ENCODE measurements around the gene C11orf87. TPM values are rescaled to one million over a fixed set of nuclear protein-coding genes. Genes with fewer than 3 reads are reported as not detected.

Gene C11orf87
- total RNA-seq = not detected

DNA sequence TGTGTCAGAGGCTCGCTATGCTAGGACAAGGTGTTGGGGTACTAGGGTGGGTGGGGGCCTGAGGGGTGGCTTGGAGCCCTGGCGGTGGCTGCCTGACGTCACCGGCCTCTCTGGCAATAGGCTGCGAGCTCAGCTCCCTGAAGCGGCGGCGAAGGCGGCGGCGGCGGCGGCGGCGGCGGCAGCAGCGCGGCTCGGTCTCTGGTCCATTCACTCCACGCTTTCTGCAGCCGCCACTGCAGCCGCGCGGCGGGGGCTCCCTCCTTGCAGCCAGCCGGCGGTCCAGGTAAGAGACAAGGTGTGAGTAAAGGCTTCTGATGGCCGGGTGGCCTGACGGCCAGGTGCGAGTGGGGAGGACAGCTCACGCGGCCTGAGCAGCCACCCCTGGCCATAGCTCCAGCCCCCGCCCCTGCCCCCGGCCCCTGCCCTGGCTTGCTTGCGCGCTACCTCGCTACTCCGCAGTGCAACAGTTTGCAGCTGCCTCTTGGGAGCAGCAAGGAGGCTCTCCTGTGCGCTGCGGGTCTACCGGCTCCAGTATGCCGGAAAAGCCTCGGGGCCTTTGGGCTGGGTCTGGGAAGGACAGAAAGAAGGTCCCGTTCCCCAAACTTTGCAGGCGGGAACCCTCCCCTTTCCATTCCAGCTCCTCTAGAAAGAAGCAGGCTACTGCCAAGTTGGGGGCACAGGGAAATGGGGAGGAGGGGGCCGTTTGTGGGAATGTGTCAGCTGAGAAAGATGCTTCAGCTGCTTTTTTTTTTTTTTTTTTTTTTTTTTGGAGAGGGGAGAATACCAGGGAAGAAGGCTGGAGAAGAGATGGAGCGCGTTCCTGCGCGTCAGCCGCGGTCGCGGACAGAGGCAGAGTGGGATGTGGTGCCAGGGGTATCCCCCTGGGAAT, at the start of gene C11orf87:
TSS of gene C11orf87 (plus strand) at position 210 of the 889 bp plus-strand sequence. CDS start 1,444 bp downstream, outside the sequence.
- Mint-ChIP-seq H3K27ac (no peak within 1 kb of the TSS), H3K4me1 (ENCODE audit: low read depth) (no peaks in the 10 kb centered on the region), H3K4me3 (no peak within 1 kb of the TSS), H3K9me3 (no peaks in the 10 kb centered on the region), H3K27me3 (ENCODE audit: low read depth) (peaks cover 34% of the 10 kb centered on the region), H3K36me3 (ENCODE audit: insufficient read depth in 2 of 2) (peaks cover 0 to 4% of the 10 kb centered on the region in 2 donors)
- DNase-seq (no peak), ATAC-seq (replicated peaks in 1 of 2) (no peak)

- Mint-ChIP-seq H3K27me3 (ENCODE audit: low read depth) (no peaks in the 10 kb centered on the region), H3K4me1 (ENCODE audit: low read depth) (no peaks in the 10 kb centered on the region), H3K27ac (no peak overlapping the region), H3K36me3 (ENCODE audit: insufficient read depth in 2 of 2) (no peaks in the 10 kb centered on the region), H3K4me3 (no peak overlapping the region), H3K9me3 (peaks cover 2 to 10% of the 10 kb centered on the region in 2 donors)
- no peak for DNase-seq
- no peak for ATAC-seq (replicated peaks in 1 of 2)
Observed at GRCh38 chr11:109374032-109374431, 48.0 kb upstream of the C11orf87 start.

- Mint-ChIP-seq H3K27me3 (ENCODE audit: low read depth) (no peaks in the 10 kb centered on the region), H3K36me3 (ENCODE audit: insufficient read depth in 2 of 2) (no peaks in the 10 kb centered on the region), H3K4me3 (no peak overlapping the region), H3K4me1 (ENCODE audit: low read depth) (no peaks in the 10 kb centered on the region), H3K9me3 (peaks cover 2 to 9% of the 10 kb centered on the region in 2 donors), H3K27ac (no peak overlapping the region)
- no peak for ATAC-seq (replicated peaks in 1 of 2)
- DNase-seq = no peak
Observed at GRCh38 chr11:109374441-109374840, 47.5 kb upstream of the C11orf87 start.

GRCh38 chr11:109377039-109377742, 44.8 kb upstream of the C11orf87 start:
- ATAC-seq (replicated peaks in 1 of 2) (no peak), DNase-seq (no peak)
- Mint-ChIP-seq H3K9me3 (peaks cover 2% of the 10 kb centered on the region in 2 donors), H3K27me3 (ENCODE audit: low read depth) (no peaks in the 10 kb centered on the region), H3K36me3 (ENCODE audit: insufficient read depth in 2 of 2) (no peaks in the 10 kb centered on the region), H3K4me1 (ENCODE audit: low read depth) (no peaks in the 10 kb centered on the region), H3K4me3 (no peak overlapping the region), H3K27ac (no peak overlapping the region)

- no peaks in the 10 kb centered on the region for H3K36me3 Mint-ChIP-seq (ENCODE audit: insufficient read depth in 2 of 2)
Observed at GRCh38 chr11:109378034-109378433, 44.0 kb upstream of the C11orf87 start.

DNA sequence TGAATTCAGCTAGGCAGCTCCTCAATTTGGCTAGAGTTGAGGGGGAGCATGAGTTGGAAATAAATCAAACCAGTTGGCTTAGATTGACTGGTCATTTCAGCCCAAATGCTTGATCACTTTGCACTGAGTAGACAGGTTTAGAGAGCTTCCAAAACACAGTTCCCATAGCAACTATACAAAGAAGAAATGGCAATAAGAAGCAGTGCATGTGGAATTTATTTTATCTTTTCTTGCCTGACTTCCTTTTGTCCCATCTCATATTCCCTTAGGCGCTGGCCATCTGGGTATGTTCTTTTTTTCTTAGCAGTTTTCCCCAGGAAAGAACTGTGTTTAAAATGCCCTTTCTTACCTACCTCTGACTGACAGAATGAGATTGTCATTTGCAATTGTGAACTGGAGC, 38.7 kb upstream of the C11orf87 start:
- no peaks in the 10 kb centered on the region for H3K4me1 Mint-ChIP-seq (ENCODE audit: low read depth)
- no peak overlapping the region for H3K27ac Mint-ChIP-seq
- no peak for ATAC-seq (replicated peaks in 1 of 2)
- H3K4me3 Mint-ChIP-seq = no peak overlapping the region
- no peaks in the 10 kb centered on the region for H3K27me3 Mint-ChIP-seq (ENCODE audit: low read depth)
- H3K36me3 Mint-ChIP-seq (ENCODE audit: insufficient read depth in 2 of 2) = no peaks in the 10 kb centered on the region
- no peak for DNase-seq
- peaks cover 2% of the 10 kb centered on the region in 2 donors for H3K9me3 Mint-ChIP-seq

More at GRCh38 chr11:109378034-109378433, 44.0 kb upstream of the C11orf87 start:
- Mint-ChIP-seq H3K9me3 (peaks cover 2% of the 10 kb centered on the region in 2 donors), H3K27ac (no peak overlapping the region), H3K4me1 (ENCODE audit: low read depth) (no peaks in the 10 kb centered on the region), H3K4me3 (no peak overlapping the region), H3K27me3 (ENCODE audit: low read depth) (no peaks in the 10 kb centered on the region)
- ATAC-seq (replicated peaks in 1 of 2) (no peak), DNase-seq (no peak)

- H3K27me3 Mint-ChIP-seq (ENCODE audit: low read depth) = no peaks in the 10 kb centered on the region
- no peaks in the 10 kb centered on the region for H3K4me1 Mint-ChIP-seq (ENCODE audit: low read depth)
- H3K9me3 Mint-ChIP-seq = no peaks in the 10 kb centered on the region
- no peaks in the 10 kb centered on the region for H3K36me3 Mint-ChIP-seq (ENCODE audit: insufficient read depth in 2 of 2)
- ATAC-seq (replicated peaks in 1 of 2) = no peak
- H3K27ac Mint-ChIP-seq = no peak overlapping the region
- no peak overlapping the region for H3K4me3 Mint-ChIP-seq
- DNase-seq = no peak
Observed at GRCh38 chr11:109384873-109385272, 37.1 kb upstream of the C11orf87 start.

DNA sequence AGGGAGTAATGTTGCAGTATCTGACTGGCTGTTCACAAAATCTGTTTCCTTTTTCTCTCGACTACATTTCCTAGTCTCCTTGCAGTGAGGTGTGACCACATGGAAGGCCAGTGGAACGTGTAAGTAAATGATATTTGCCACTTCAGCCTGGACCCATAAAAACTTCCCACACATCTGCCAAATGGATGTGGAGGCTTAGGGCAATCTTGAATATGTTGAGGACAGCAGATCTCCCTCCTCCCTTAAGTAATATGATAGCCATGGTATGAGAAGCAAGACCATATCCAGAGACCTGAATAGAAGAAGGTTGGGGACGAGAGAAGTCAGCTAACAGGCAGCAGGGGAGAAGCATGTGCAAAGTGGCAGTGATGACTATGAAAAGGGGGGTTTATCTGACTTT, 33.0 kb upstream of the C11orf87 start:
- Mint-ChIP-seq H3K36me3 (ENCODE audit: insufficient read depth in 2 of 2) (no peaks in the 10 kb centered on the region), H3K27me3 (ENCODE audit: low read depth) (no peaks in the 10 kb centered on the region), H3K4me1 (ENCODE audit: low read depth) (no peaks in the 10 kb centered on the region), H3K9me3 (peaks cover 2 to 3% of the 10 kb centered on the region in 2 donors), H3K27ac (no peak overlapping the region), H3K4me3 (no peak overlapping the region)
- no peak for DNase-seq
- no peak for ATAC-seq (replicated peaks in 1 of 2)

GRCh38 chr11:109390752-109391151, 31.2 kb upstream of the C11orf87 start:
- ATAC-seq (replicated peaks in 1 of 2) (no peak), DNase-seq (no peak)
- no peaks in the 10 kb centered on the region for H3K36me3 Mint-ChIP-seq (ENCODE audit: insufficient read depth in 2 of 2)
- H3K9me3 Mint-ChIP-seq = peaks cover 3 to 5% of the 10 kb centered on the region in 2 donors
- no peaks in the 10 kb centered on the region for H3K4me1 Mint-ChIP-seq (ENCODE audit: low read depth)
- H3K27me3 Mint-ChIP-seq (ENCODE audit: low read depth) = no peaks in the 10 kb centered on the region
- H3K27ac Mint-ChIP-seq = no peak overlapping the region
- no peak overlapping the region for H3K4me3 Mint-ChIP-seq

- Mint-ChIP-seq H3K4me3 (no peak overlapping the region), H3K4me1 (ENCODE audit: low read depth) (no peaks in the 10 kb centered on the region), H3K27ac (no peak overlapping the region), H3K9me3 (peaks cover 0 to under 1% of the 10 kb centered on the region in 2 donors), H3K27me3 (ENCODE audit: low read depth) (no peaks in the 10 kb centered on the region), H3K36me3 (ENCODE audit: insufficient read depth in 2 of 2) (no peaks in the 10 kb centered on the region)
- ATAC-seq (replicated peaks in 1 of 2) (no peak), DNase-seq (no peak)
Observed at GRCh38 chr11:109401545-109401944, 20.4 kb upstream of the C11orf87 start.

DNA sequence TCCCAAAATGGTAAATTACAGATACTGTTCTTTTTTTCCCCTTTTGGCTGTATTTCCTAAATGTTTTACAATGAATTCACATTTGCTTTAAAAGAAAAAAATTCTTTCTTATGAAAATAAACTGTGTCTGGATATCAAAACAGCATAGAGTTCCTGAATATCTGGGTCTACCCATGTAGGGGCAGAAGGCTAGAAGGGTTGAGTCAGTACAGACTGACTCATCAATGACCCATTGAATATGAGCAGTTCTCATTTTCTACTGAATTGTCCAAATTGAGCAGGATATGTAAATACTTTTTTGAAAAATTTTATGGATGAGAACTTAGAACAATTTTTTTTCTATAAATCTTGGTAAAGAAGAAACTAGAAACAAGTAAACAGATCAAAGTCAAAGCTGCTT, 16.3 kb upstream of the C11orf87 start:
- Mint-ChIP-seq H3K27me3 (ENCODE audit: low read depth) (no peaks in the 10 kb centered on the region), H3K36me3 (ENCODE audit: insufficient read depth in 2 of 2) (no peaks in the 10 kb centered on the region), H3K4me3 (no peak overlapping the region), H3K27ac (no peak overlapping the region), H3K9me3 (peaks cover 0 to 2% of the 10 kb centered on the region in 2 donors), H3K4me1 (ENCODE audit: low read depth) (no peaks in the 10 kb centered on the region)
- ATAC-seq (replicated peaks in 1 of 2) (no peak), DNase-seq (no peak)

- Mint-ChIP-seq H3K36me3 (ENCODE audit: insufficient read depth in 2 of 2) (peaks cover 0 to 2% of the 10 kb centered on the region in 2 donors), H3K27ac (no peak overlapping the region), H3K4me1 (ENCODE audit: low read depth) (no peaks in the 10 kb centered on the region), H3K4me3 (no peak overlapping the region), H3K9me3 (peaks cover under 1 to 5% of the 10 kb centered on the region in 2 donors), H3K27me3 (ENCODE audit: low read depth) (peaks cover 9% of the 10 kb centered on the region)
- ATAC-seq (replicated peaks in 1 of 2) = no peak
- DNase-seq = no peak
Observed at GRCh38 chr11:109416601-109417000, 5.4 kb upstream of the C11orf87 start.

DNA sequence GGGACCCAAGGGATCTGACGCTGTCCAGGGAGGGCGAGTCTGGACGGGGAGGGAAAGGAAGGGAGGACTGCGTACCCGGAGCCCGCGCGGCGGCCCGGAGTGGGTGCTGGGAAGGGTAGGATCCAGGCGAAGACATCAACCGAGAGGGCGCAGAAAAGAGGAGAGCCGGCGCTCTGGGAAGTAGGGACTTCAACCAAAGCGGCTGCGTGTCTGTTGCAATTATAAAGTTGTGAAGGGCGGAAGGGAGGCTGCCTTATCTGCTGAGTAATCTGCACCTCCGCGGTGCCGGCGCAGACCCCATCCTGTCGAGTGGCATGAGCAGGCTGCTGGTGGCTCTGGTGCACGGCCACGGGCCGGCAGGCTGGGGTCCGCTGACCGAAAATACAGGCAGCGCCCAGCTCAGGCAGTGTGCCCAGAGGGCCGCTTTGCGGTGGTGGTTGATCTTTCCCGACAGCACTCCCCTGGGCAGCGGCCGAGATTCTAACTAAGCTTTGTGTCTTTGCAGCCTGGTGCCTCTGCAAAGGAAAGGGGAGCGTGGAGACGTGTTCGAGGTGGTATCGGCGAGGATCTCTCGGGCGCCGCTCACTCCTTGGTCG, 978 bp downstream of the C11orf87 start:
- no peak for ATAC-seq (replicated peaks in 1 of 2)
- DNase-seq = no peak
- H3K4me1 Mint-ChIP-seq (ENCODE audit: low read depth) = no peaks in the 10 kb centered on the region
- H3K4me3 Mint-ChIP-seq = no peak overlapping the region
- H3K36me3 Mint-ChIP-seq (ENCODE audit: insufficient read depth in 2 of 2) = peaks cover 0 to 4% of the 10 kb centered on the region in 2 donors
- H3K27ac Mint-ChIP-seq = no peak overlapping the region
- no peaks in the 10 kb centered on the region for H3K9me3 Mint-ChIP-seq
- peaks cover 34% of the 10 kb centered on the region for H3K27me3 Mint-ChIP-seq (ENCODE audit: low read depth)

Measured in activated T-cell treated with anti-CD3 and anti-CD28 coated beads, Interleukin-2, amount 50 U/mL, for 72 hours (primary cell).